K562 treated with DMSO at 1 percent for 48 hours (cell line): Measurements from ENCODE around the gene OPRL1. TPM values are rescaled to one million over a fixed set of nuclear protein-coding genes. Genes with fewer than 3 reads are reported as not detected.

Experiments used
- total RNA-seq: library from RNA; unstranded; fragments of 300-600 nt; gene quantifications from 2 replicates; pipeline ENCODE4 v1.2.3, GENCODE V29; 2022; ENCODE audit warnings: low replicate concordance; ENCODE audit errors: extremely low read depth

OPRL1 gene
- total RNA-seq: not detected in 2 replicates

GRCh38 chr20:64080013-64080812 lies at the start of gene OPRL1:
Gene OPRL1 (plus strand): TSS chr20:64080082. CDS start chr20:64092721, 12,639 bp downstream.

GRCh38 chr20:64035933-64036345 lies 43.9 kb upstream of the OPRL1 start, which contains the start of gene C20orf204:
Gene C20orf204 (plus strand): TSS chr20:64036182. CDS start chr20:64036324, 142 bp downstream.

GRCh38 chr20:64049060-64049877 lies 30.6 kb upstream of the OPRL1 start, which contains the start of gene SOX18:
Gene SOX18 (minus strand): TSS chr20:64049639. CDS start chr20:64049516, 123 bp downstream.

GRCh38 chr20:64062596-64063388 lies 17.1 kb upstream of the OPRL1 start, which contains the start of gene TCEA2:
Gene TCEA2 (plus strand): TSS chr20:64063198. CDS start chr20:64063313, 115 bp downstream.

GRCh38 chr20:64079273-64080012 lies 439 bp upstream of the OPRL1 start, which contains the start of gene RGS19:
Gene RGS19 (minus strand): TSS chr20:64079518. CDS start chr20:64076886, 2,632 bp downstream.

GRCh38 chr20:64083804-64084684 lies 4.2 kb downstream of the OPRL1 start, which contains the start of gene LKAAEAR1:
Gene LKAAEAR1 (minus strand): TSS chr20:64084398. CDS start chr20:64084219, 179 bp downstream.

GRCh38 chr20:64106981-64107735 lies 27.3 kb downstream of the OPRL1 start, which contains the start of gene NPBWR2:
Gene NPBWR2 (minus strand): TSS chr20:64107565. CDS start chr20:64106831, 734 bp downstream.

Other genes starting within 250 kb of the OPRL1 start
- gene ZBTB46, start 248.8 kb upstream of the OPRL1 start, total RNA-seq: not detected in 2 replicates
- not detected in 2 replicates for gene ABHD16B, start 218.6 kb upstream of the OPRL1 start, total RNA-seq
- not detected in 2 replicates for gene TPD52L2, start 214.8 kb upstream of the OPRL1 start, total RNA-seq
- not detected in 2 replicates for gene DNAJC5, start 185.0 kb upstream of the OPRL1 start, total RNA-seq
- not detected in 2 replicates for gene UCKL1, start 123.7 kb upstream of the OPRL1 start, total RNA-seq
- not detected in 2 replicates for gene ZNF512B, start 110.2 kb upstream of the OPRL1 start, total RNA-seq
- not detected in 2 replicates for gene SAMD10, start 100.4 kb upstream of the OPRL1 start, total RNA-seq
- not detected in 2 replicates for gene PRPF6, start 99.0 kb upstream of the OPRL1 start, total RNA-seq
- gene C20orf204, start 43.9 kb upstream of the OPRL1 start, total RNA-seq: not detected in 2 replicates
- not detected in 2 replicates for gene SOX18, start 30.4 kb upstream of the OPRL1 start, total RNA-seq
- gene TCEA2, start 16.9 kb upstream of the OPRL1 start, total RNA-seq: not detected in 2 replicates
- gene RGS19, start 564 bp upstream of the OPRL1 start, total RNA-seq: not detected in 2 replicates
- not detected in 2 replicates for gene LKAAEAR1, start 4.3 kb downstream of the OPRL1 start, total RNA-seq
- not detected in 2 replicates for gene NPBWR2, start 27.5 kb downstream of the OPRL1 start, total RNA-seq
- gene MYT1, start 84.4 kb downstream of the OPRL1 start, total RNA-seq: not detected in 2 replicates
- gene PCMTD2, start 175.7 kb downstream of the OPRL1 start, total RNA-seq: not detected in 2 replicates